GOT3 (cell line): Measurements from ENCODE around the gene ZNHIT3.
"Not testable (repeated sequence)": the region's sequence is repeated elsewhere in the genome, so short reads cannot be mapped to it uniquely, and the experiment has no call there.

Source experiments
- DNase-seq: peaks from one replicate; lab custom pipeline; 2025; ENCODE audit warnings: mixed read lengths; lab: John Stamatoyannopoulos, UW

ZNHIT3 gene

DNA sequence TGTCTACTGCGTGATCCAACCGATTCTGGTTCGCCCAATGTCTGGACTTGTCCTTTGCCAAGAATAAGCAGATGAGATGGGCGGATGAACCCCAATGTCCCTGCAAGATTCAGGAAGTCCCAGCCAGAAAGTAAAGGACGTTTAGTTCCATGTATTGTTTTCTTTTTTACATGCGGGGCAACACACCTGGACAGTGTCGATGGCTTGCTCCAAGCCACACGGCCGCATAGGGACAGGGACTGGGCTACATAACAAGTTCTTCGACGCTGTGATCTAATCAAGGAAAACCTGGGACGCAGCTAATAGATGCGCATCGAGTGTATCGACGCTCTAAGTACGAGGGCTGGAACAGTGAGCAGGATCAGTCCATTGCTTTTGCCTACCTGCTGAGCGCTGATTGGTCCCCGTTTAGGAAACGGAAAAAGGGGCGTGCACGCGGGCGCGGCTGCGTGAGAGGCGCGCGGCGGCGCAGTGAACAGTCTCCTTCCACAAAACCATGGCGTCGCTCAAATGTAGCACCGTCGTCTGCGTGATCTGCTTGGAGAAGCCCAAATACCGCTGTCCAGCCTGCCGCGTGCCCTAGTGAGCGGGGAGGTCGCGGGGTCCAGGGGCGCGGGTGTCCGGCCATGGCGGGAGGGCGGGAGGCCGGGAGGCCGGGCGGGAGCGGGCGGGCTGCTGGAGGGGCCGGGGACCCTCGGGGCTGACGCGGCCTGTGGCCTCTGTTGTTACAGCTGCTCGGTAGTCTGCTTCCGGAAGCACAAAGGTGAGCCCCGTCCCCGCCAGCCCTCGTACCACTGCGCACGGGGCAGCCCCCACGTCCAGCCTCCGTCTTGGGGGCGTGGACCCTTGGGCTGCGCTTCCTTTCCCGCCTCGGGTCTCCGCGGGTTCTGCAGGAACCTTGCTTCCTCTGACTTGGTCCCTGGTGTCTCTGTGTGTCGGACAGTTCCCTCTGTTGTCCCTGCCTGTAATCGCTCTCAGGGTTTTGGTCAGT, at the start of gene ZNHIT3:
TSS of gene ZNHIT3 (plus strand) at position 478 of the 991 bp plus-strand sequence. CDS start at position 497, 19 bp downstream.
- peak; percentile 42 for DNase-seq

DNA sequence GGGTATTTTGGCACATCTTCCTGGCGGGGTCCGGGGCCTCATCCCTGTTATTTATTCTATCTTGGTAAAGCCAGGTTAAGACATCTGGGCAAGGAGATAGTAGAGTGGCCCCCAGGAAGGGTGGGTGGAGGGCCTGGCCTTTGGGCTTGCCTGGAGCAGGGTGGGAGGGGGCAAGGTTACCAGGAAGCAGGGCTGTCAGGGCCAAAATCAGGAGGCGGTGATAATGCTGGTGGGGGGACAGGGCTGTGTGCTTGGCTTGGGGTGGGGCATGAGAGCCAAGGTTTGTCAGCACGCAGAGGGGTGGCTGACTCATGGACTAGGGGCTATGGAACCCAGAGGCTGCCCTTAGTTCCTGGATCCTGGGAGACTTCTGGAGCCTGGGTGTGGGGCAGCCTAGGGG, 44.7 kb upstream of the ZNHIT3 start:
- not testable (repeated sequence) for DNase-seq

DNA sequence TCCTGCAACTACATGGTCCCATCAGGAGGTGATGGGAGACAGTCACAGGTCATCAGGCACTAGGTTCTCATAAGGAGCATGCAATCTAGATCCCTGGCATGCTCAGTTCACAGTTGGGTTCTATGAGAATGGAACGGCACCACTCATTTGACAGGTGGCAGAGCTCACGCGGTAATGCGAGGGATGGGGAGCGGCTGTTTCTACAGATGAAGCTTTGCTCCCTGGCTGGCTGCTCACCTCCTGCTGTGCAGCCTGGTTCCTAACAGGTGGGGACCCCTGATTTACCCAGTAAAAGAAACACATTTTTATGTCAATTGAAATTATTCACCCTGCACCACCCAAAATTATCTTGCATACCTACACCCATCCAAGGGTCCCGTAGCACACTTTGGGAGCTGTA, 42.7 kb upstream of the ZNHIT3 start:
- no peak for DNase-seq

DNA sequence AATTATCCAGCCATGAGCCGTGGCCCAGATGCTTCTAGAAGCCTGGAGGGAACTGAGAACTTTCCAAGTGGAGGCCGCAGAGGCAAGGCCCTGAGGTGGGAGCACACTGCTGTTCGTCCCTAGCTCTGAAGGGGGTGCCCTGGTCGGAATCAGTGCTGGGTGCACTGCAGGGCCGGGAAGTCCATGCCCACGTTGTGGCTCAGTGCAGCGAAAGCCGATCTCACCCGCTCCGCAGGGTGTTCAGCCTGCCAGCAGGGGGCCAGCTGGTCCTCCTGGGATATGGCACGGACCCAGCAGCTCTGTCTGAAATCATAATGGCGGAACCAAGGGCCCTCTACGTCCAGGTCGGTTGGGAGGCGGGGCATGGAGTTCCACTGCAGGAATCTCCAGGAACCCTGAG, 36.5 kb upstream of the ZNHIT3 start:
- not testable (repeated sequence) for DNase-seq

DNA sequence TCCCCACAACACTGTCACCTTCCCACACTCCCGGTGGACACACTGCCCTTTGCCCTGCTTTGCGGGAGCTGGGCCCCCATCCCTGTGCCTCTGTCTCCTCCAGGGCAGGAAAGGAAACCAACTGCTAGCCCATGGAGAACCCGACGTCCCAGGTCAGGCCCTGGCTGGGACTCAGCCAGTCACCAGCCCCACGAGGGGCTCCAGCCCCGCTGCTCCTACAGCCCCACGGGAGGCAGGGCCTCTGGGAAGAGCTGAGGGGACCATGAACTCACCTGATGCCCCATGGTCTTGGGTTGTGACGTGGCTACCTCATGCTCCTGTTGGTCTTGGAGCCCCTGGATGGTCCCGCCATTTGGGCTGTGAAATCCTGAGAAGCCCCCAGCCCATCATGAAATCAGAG, 33.6 kb upstream of the ZNHIT3 start:
- DNase-seq: not testable (repeated sequence)

DNA sequence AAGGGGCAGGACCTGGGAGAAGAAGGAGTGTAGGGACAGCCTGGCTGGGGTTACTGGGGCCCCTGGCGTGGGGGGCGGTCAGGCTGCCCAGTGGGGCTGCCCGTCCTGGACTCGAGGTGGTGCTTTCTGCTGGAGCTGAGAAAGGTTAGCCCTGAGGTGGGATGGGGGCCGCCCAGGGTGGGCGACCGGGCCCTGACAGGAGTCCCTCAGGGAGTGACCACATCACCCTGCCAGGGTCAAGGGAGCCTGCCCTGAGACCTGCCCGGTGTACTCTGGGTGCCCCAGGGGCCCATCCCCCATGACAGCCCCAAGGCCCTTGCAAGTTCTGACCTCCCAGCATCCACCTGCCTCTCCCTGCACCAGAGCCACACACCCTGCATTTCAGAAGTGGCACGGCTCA, 28.8 kb upstream of the ZNHIT3 start:
- DNase-seq: not testable (repeated sequence)

DNA sequence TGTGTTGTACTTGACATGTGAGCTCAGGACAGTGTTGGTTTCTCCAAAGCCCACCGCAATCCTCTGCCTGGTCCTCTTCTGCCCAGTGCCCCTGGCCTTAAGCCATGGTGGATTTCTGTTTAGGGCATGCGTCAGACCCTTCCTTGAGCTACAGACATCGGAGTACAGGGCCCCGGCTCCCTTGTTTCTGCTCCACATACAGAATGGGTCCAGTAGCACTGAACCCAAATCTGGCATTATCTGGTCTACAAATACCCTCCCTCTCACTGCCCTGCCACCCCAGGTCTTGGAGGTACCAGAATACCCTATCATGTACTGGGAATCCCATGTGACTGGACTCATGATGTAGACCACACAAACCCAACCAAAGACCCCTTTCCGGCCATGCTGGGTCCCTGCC, 27.4 kb upstream of the ZNHIT3 start:
- DNase-seq: no peak

DNA sequence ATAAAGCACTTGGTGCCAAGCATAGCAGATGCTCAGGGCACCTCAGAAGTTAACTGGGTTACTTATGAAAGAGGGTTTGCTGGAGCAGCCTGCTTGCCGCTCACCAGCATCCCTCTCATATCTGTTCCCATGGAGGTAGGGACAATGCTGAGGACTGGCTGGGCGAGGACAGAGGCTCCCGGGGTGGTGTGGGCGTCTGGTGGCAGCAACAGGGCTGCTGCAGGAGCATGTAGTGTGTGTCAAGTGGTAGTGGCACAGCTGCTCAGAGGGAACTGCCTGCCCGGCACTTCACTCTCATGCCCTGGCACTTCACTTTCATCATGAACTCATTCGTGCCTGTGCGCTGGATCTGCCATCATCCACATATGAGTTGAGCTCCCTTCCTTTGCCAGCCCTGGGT, 26.9 kb upstream of the ZNHIT3 start:
- no peak for DNase-seq

DNA sequence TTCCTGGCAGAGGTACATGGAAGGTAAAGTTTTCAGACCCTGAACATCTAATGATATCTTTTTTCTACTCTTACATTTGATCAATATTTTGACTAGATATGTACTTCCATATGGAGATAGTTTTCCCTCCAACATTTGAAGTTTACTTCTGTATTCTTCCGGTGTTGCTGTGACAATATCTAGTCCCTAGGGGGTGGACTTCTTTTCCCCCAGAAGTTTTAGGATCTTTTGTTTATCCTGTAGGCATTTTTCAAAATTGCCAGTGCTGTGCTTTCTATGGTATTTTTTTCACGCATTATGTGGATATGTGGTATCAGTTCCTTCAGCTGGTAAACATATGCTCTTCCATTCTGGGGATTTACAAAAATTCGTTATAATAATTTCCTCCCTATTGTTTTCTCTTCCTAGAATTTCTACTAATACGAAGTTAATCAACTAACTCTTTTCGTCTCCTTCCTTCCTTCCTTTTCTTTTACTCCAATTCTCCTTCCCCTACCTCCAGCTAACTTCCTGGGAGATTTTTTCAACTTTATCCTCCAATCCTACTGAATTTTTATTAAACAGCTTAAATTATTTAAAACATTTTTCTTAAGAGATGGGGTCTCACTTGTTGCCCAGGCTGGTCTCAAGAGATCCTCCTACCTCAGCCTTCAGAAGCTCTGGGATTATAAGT, 26.1 kb upstream of the ZNHIT3 start:
- DNase-seq: no peak

DNA sequence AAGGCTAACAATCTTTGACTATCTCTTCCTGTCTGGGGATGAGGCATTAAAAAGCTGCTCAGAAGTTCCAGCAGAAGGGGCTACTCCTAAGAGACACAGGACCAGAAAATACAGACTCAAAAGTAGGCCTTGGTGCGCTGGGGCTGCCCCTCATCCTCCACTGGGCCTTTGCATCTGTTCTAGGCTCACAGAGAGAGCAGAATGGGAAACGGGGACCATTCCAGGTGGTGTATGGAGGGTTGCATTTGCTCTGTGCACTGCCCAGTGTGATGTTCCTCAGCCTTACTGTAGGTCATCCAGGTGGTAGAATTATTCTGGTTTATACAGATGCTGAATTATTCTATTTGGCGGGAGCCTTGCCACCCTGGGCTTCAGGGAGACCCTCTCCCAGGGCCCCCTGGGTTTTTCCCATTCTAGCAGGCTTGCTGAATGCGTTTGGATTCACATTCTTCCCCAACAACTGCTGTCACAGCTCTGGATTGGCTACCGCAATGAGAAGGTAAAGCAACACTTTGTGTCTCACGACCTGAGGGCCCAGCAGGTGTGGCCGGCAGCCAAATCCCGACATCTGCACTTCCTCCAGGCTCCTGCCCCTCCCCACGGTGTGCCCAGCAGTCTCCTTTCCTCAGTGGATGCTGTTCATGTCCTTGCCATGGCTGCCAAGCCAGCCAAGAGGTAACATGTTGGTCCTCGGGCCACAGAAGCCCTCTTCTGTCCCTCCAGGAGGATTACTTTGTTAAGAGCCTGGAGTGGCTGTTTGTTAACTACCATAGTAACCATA, 25.0 kb upstream of the ZNHIT3 start:
- no peak for DNase-seq

DNA sequence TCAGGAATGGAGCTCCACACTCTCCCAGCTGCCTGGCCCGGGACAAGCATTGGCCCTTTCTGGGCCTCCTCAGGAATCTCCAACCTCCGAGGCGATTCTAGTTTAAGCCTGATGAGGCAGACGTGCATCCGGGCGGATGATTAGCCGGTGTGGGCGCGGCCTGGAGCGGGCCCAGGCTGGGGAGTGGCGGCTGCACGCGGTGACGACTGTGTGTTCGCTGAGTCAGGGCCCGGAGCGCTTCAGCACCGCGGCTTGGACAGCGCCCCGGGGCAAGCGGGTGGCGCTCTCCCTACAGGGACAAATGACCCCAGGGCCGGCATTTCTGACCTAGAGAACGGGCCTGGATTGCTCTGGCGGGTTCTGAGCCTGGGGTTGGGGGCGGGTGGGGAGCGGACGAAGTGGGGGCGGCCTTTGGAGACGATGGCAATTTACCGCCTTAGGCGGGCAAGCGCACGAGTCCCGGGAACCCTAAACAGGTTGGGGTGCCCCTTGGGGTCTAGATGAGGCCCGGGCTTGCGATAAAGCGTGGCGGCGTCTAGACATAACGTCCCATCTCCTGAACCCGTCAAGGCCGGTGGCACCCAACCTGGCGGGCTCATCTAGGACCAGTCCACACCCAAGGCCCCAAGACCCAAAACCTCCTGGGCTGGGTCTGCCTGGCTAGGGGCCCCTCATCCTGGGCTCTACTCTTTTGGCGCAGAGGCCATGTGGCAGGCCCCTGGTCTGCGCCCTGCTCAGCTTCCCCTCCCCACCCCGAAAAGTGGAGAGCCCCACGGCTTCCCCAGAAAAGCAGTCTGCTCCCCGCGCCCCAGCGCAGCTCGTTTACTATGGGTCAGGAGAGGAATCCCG, 22.3 kb upstream of the ZNHIT3 start:
- peak; percentile 33 for DNase-seq

DNA sequence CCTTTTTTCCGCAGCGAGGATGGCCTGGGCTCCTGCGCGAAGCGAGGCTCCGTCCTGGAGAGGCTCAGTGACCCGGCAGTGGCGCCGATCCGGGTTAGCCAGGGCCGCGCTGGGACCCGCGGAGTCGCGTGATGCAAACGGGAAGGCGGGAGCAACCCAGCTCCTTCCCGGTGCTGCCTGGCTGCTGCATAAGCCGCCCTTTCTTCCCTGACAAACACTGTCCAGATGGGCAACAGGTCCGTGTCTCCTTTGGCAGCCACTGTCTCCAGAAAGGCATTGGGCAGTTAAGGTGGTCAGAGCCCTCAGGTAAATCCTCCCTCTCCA, 21.8 kb upstream of the ZNHIT3 start:
- DNase-seq: no peak

DNA sequence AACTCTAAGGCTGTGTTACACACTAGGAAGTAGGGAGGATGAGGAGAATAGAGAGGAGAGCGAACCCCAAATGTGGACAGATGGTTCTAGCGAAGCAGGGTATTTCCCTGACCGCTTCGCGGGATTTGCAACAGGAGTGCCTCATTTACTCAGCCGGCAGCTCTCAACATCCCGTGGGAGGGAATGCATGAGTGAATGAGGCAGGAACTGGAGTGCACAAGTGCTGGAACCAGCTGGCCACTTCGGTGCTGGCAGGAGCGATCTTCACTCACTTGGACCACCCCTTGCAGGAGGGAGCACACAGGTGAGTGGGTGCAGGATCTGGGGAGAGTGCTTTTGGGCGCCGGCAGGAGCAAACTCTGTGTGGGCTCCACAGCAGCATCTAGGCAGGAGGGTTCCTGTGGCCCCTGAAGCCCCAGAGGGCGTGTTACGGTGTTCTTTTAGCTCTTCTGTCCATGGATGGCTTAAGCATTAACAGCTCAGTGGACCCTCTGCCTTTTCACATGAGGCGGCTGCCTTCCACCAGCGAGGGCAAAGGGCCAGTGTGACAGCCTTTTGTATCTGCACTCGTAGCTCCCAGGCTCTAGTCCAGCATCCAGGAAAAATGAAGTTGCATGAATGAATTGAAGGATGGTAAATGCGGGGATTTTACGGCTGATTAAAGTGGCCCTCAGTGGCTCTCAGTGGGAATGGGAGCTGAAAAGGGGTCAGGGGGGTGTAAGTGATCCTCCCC, 17.4 kb upstream of the ZNHIT3 start:
- no peak for DNase-seq

DNA sequence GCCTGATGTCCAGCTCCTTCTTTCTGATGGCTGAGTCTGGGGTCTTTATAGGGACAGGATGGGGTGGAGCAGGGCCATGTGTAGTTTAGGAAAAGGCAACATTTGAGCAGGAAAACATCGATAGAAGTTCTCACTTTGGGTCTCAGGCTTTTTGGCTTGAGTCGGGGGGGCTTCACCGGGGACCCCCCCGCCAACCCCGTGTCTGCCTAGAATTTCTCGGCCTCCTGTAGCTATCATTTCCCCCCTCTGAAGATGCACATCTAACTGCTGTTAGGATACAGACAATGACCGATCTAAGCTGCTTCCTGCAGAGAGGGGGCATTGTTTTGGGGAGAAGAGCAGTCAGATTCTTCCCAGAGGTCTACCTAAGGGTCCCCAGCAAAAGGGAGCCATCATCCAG, 16.7 kb upstream of the ZNHIT3 start:
- no peak for DNase-seq

DNA sequence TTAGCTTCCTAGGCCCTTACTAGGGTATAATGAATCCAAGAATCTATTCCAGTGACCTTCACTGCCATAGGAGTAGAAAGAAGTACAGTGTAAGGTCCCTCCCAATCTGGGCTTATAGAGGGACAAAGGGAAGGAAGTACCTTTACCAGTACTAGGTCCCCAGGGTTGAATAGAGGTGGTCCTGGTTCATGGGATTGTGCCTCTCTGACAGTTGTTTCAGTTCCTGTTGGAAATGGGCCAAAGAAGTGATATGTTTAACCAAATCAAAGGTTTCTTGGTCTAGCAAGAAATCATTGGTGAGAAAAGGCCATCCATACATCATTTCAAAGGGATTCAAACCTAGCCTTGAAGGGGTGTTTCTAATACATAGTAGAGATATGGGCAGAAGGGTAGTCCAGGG, 16.0 kb upstream of the ZNHIT3 start:
- no peak for DNase-seq

DNA sequence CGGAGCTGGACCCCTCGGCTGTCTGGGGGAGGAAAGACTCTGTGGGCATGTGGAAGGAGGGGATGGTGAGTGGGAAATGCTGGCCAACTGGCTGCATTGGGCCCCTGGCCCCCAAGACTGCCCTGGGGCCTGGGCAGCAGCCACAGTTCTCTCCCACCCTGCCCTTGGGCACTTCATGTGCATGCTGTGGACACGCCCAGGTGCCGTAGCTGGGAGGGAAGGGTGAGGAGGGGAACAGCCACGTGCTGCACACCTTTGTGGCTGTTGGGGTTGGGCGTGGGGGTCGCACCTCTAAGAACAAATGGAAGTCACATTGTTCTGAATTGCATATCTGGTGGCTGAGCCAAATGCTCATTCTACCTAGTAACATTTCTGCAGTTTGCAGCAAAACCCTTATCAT, 11.9 kb upstream of the ZNHIT3 start:
- no peak for DNase-seq

DNA sequence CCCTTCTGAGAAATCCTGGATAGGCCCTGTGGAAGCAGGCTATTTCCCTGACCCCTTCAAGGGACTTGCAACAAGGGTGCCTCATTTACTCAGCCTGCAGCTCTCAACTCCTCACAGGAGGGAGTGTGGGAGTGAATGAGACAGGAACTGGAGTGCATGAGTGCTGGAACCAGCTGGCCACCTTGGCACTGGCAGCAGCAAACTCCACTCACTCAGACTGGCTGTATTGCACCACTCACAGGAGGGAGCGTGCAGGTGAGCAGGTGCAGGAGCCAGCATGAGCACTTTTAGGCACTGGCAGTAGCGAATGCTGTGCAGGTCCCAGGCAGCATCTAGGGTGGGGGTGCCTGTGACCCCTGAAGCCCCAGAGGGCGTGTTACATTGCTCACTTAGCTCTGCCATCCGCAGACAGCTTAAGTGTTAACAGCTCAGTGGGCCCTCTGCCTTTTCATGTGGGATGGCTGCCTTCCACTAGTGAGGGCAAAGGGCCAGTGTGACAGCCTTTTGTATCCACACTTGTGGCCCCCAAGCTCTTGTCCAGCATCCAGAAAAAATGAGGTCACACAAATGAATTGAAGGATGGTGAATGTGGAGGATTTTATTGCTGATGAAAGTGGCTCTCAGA, 11.0 kb upstream of the ZNHIT3 start:
- no peak for DNase-seq

DNA sequence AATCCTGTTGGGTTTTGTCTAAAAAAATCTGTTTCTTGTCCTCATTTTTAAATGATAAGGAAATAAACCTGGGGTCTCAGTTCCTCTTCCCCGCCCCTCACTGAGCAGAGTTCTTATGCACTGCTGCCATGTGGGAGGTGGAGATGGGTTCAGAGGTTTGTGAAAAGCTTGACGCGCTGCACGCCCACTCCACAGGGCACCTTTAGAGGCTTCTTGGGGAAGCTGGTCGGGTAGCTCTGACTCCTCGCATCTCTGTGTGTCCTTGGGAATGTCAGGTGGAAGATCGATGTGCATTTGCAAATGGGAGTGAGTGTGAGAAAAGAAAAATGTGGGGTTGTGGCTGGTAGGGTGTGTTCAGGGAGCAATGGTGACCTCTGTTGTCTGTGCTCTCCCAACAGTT, 4.7 kb upstream of the ZNHIT3 start:
- DNase-seq: no peak

DNA sequence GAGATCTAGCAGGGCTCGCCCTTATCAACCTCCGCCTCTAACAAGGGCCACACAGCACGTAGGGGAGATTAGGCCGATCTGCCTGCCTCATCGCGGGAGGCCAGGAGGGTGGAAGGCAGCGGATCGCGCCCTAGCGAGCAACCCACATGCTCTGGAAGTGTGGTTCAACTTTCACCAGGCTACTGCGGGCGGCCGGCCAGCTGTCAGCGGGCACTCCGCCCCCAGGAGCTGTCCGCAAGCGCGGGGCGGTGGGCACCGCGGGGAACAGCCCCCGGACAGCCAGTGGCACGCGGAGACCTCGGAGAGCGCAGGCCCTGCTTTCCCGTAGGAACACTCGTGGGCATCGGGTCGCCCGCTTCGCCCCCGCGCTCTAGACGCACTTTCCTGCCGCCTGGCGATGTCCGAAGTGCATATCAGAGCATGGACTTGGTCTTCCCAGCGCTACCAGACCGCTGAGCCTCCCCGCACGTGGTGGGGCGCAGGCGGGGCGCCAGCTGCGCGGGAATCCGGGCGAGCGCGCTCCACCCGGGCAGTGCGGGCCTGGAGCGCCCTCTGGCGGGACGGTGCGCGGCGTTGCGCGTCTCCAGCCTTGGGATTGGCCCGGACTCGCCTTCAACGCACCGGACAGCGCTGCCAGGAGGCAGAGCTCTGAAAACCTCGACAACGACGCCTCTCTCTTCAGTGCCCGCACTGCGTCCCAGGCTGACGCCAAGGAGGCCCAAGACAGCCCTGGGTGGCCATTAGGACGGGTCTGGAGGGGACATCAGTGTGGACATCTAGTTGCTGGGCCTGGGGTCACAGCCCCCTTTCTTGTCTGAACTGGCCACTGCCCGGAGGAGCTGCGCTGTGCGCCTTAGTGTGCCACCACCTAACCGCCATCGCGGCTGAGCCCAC, 3.6 kb upstream of the ZNHIT3 start:
- peak; percentile 71 for DNase-seq
